Smooth muscle cell (in vitro differentiated cells): ENCODE measurements around the gene MS4A7. TPM values are rescaled to one million over a fixed set of nuclear protein-coding genes. Genes with fewer than 3 reads are reported as not detected.

Experiments
- DNase-seq: peaks from one replicate; lab custom pipeline; 2025; ENCODE audit not compliant: unreplicated experiment; lab: John Stamatoyannopoulos, UW
- H2AFZ ChIP-seq: fragments of 200-600 bp; sonication (generic); 2 replicates; pipeline ENCODE4 v1.6.0; 2016; ENCODE audit warnings: antibody characterized with exemption, low read depth, mild to moderate bottlenecking
- H3F3A ChIP-seq: fragments of 200-600 bp; sonication (generic); 2 replicates; pipeline ENCODE4 v1.6.0; 2017; ENCODE audit warnings: antibody characterized with exemption, low read depth
- H3K27ac ChIP-seq: fragments of 200-600 bp; sonication (generic); 2 replicates; pipeline ENCODE4 v1.5.1; 2016; ENCODE audit warnings: low read depth, mild to moderate bottlenecking
- H3K27me3 ChIP-seq: fragments of 200-600 bp; sonication (generic); 2 replicates; pipeline ENCODE4 v1.6.1; 2016; ENCODE audit warnings: low read depth, mild to moderate bottlenecking
- H3K36me3 ChIP-seq: fragments of 200-600 bp; sonication (generic); 2 replicates; pipeline ENCODE4 v1.5.1; 2016; ENCODE audit warnings: low read depth
- H3K4me1 ChIP-seq: fragments of 200-600 bp; sonication (generic); 2 replicates; pipeline ENCODE4 v1.5.1; 2016; ENCODE audit warnings: low read depth
- H3K4me2 ChIP-seq: fragments of 200-600 bp; sonication (generic); 2 replicates; pipeline ENCODE4 v1.6.0; 2016; ENCODE audit warnings: mild to moderate bottlenecking
- H3K4me3 ChIP-seq: fragments of 200-600 bp; sonication (generic); 2 replicates; pipeline ENCODE4 v1.5.1; 2016; ENCODE audit warnings: mild to moderate bottlenecking
- H3K79me2 ChIP-seq: fragments of 200-600 bp; sonication (generic); 2 replicates; pipeline ENCODE4 v1.6.0; 2016; ENCODE audit warnings: low read depth, mild to moderate bottlenecking
- H3K9ac ChIP-seq: fragments of 200-600 bp; sonication (generic); 2 replicates; pipeline ENCODE4 v1.6.0; 2016; ENCODE audit warnings: low read depth
- H3K9me3 ChIP-seq: fragments of 200-600 bp; sonication (generic); replicated peaks from 2 replicates; pipeline ENCODE4 v1.5.1; 2016; ENCODE audit warnings: low read depth
- H4K20me1 ChIP-seq: fragments of 200-600 bp; sonication (generic); 2 replicates; pipeline ENCODE4 v1.6.0; 2016; ENCODE audit warnings: low read depth
- CTCF ChIP-seq: fragments of 200-600 bp; sonication (generic); IDR thresholded peaks from 2 replicates; pipeline ENCODE4 v1.5.1; 2017; ENCODE audit warnings: borderline replicate concordance, mild to moderate bottlenecking, antibody characterized with exemption; ENCODE audit not compliant: insufficient read depth, poor library complexity, severe bottlenecking
- WGBS: methylation state at CpG from one replicate; pipeline ENCODE4 v1.1.7; 2016; ENCODE audit warnings: low lambda C conversion rate; 5-methylcytosine and 5-hydroxymethylcytosine counted together
- polyA plus RNA-seq: library from polyadenylated mRNA; unstranded; fragments of >200 nt; fragmentation: Nextera tagmentation; extraction: Ambion mirVana; gene quantifications from 2 replicates; pipeline ENCODE4 v1.2.1, GENCODE V29; 2016
- total RNA-seq: library from RNA; depleted of rRNA; stranded (reverse); fragments of >200 nt; gene quantifications from 2 replicates; pipeline ENCODE4 v1.2.3, GENCODE V29; 2014

The MS4A7 gene
- total and polyA plus RNA-seq, 2 experiments from 2014 or later, result not detected

GRCh38 chr11:60372767-60373166 lies 5.6 kb upstream of the MS4A7 start:
- H3K4me1 ChIP-seq, result no peaks in the 10 kb centered on the region
- H3K9me3 ChIP-seq, result no peaks in the 10 kb centered on the region
- H3K9ac ChIP-seq, result no peak overlapping the region
- DNase-seq, result no peak
- H3K36me3 ChIP-seq, result no peaks in the 10 kb centered on the region
- no peaks in the 10 kb centered on the region for H4K20me1 ChIP-seq
- H3K27me3 ChIP-seq, result no peaks in the 10 kb centered on the region
- no peak for TF ChIP-seq CTCF
- H3F3A ChIP-seq, result no peaks in the 10 kb centered on the region
- no peaks in the 10 kb centered on the region for H3K79me2 ChIP-seq
- no peak overlapping the region for H3K4me3 ChIP-seq
- H3K27ac ChIP-seq, result no peak overlapping the region
- WGBS, result 85% methylated on average over 3 of the region's 3 CpGs
- no peak overlapping the region for H3K4me2 ChIP-seq
- no peak overlapping the region for H2AFZ ChIP-seq

GRCh38 chr11:60375316-60375715 lies 3.0 kb upstream of the MS4A7 start:
- TF ChIP-seq CTCF, result no peak
- Histone ChIP-seq H4K20me1 (no peaks in the 10 kb centered on the region), H3F3A (no peaks in the 10 kb centered on the region), H3K4me1 (no peaks in the 10 kb centered on the region), H3K9me3 (no peaks in the 10 kb centered on the region), H3K4me3 (no peak overlapping the region), H3K36me3 (no peaks in the 10 kb centered on the region), H2AFZ (no peak overlapping the region), H3K4me2 (no peak overlapping the region), H3K27ac (no peak overlapping the region), H3K79me2 (no peaks in the 10 kb centered on the region), H3K9ac (no peak overlapping the region), H3K27me3 (no peaks in the 10 kb centered on the region)
- DNase-seq, result no peak
- WGBS, result 94% methylated on average over 3 of the region's 3 CpGs

- DNase-seq, result no peak
- WGBS, result 65% methylated on average over 3 of the region's 3 CpGs
Observed at GRCh38 chr11:60376601-60377000, 1.7 kb upstream of the MS4A7 start.

More at GRCh38 chr11:60376601-60377000, 1.7 kb upstream of the MS4A7 start:
- H3K9me3 ChIP-seq, result no peaks in the 10 kb centered on the region
- H3K9ac ChIP-seq, result no peak overlapping the region
- no peaks in the 10 kb centered on the region for H3K27me3 ChIP-seq
- no peak overlapping the region for H3K4me3 ChIP-seq
- no peaks in the 10 kb centered on the region for H4K20me1 ChIP-seq
- H3K4me2 ChIP-seq, result no peak overlapping the region
- no peak overlapping the region for H3K27ac ChIP-seq
- H3K4me1 ChIP-seq, result no peaks in the 10 kb centered on the region
- H3K79me2 ChIP-seq, result no peaks in the 10 kb centered on the region
- no peaks in the 10 kb centered on the region for H3F3A ChIP-seq
- no peaks in the 10 kb centered on the region for H3K36me3 ChIP-seq
- no peak overlapping the region for H2AFZ ChIP-seq
- no peak for TF ChIP-seq CTCF
